WERI-Rb-1 (cell line): ENCODE data around the gene P4HB.

Experiments used
- DNase-seq: peaks from one replicate; pipeline ENCODE4 v3.0.0-alpha.2; 2020
- H3K27ac ChIP-seq: fragments of 250-450 bp; sonication (Bioruptor Pico); 2 replicates; pipeline ENCODE4 v1.5.1; 2020; ENCODE audit warnings: mild to moderate bottlenecking, moderate library complexity
- H3K27me3 ChIP-seq: fragments of 250-450 bp; sonication (Bioruptor Pico); 2 replicates; pipeline ENCODE4 v1.5.1; 2021; ENCODE audit warnings: mild to moderate bottlenecking, low read depth, moderate library complexity; ENCODE audit not compliant: insufficient read depth, severe bottlenecking
- H3K36me3 ChIP-seq: fragments of 250-450 bp; sonication (Bioruptor Pico); 2 replicates; pipeline ENCODE4 v1.5.1; 2020; ENCODE audit warnings: mild to moderate bottlenecking, moderate library complexity
- H3K4me3 ChIP-seq: 2 replicates; pipeline ENCODE4 v1.5.1; 2011; ENCODE audit warnings: low read depth, mild to moderate bottlenecking, control low read depth, low read length
- H3K9me3 ChIP-seq: fragments of 250-450 bp; sonication (Bioruptor Pico); 2 replicates; pipeline ENCODE4 v1.5.1; 2021; ENCODE audit warnings: mild to moderate bottlenecking, moderate library complexity; ENCODE audit not compliant: severe bottlenecking
- CTCF ChIP-seq: IDR thresholded peaks from 2 replicates; pipeline ENCODE4 v1.5.1; 2011; ENCODE audit warnings: low read depth, mild to moderate bottlenecking, control low read depth, inconsistent platforms, low read length

Gene P4HB

GRCh38 chr17:81828656-81829055, 31.7 kb downstream of the P4HB start:
- no peaks in the 10 kb centered on the region for H3K9me3 ChIP-seq
- no peak overlapping the region for H3K27ac ChIP-seq
- H3K36me3 ChIP-seq: peaks cover 19% of the 10 kb centered on the region
- no peaks in the 10 kb centered on the region for H3K27me3 ChIP-seq
- H3K4me3 ChIP-seq: no peak overlapping the region
- TF ChIP-seq CTCF: no peak
- DNase-seq: no peak

- TF ChIP-seq CTCF: peak; percentile 75
- Histone ChIP-seq H3K4me3 (no peak overlapping the region), H3K36me3 (peaks cover 23% of the 10 kb centered on the region), H3K27ac (no peak overlapping the region), H3K9me3 (no peaks in the 10 kb centered on the region), H3K27me3 (no peaks in the 10 kb centered on the region)
- DNase-seq: peak; percentile 56
Measured at GRCh38 chr17:81825841-81826466, 34.4 kb downstream of the P4HB start.

- H3K27ac ChIP-seq: no peak overlapping the region; the same call in 1 of the 2 replicates
- H3K4me3 ChIP-seq: no peak overlapping the region
- H3K36me3 ChIP-seq: peaks cover 18% of the 10 kb centered on the region
- H3K27me3 ChIP-seq: no peaks in the 10 kb centered on the region
- TF ChIP-seq CTCF: no peak
- H3K9me3 ChIP-seq: no peaks in the 10 kb centered on the region
- DNase-seq: no peak
Measured at GRCh38 chr17:81824595-81824994, 35.7 kb downstream of the P4HB start.

- peaks cover 18% of the 10 kb centered on the region for H3K36me3 ChIP-seq
- peak overlapping the region; percentile 40 for H3K27ac ChIP-seq
- TF ChIP-seq CTCF: no peak
- no peak overlapping the region for H3K4me3 ChIP-seq
- H3K9me3 ChIP-seq: no peaks in the 10 kb centered on the region
- peak; percentile 68 for DNase-seq
- H3K27me3 ChIP-seq: no peaks in the 10 kb centered on the region
Measured at GRCh38 chr17:81823820-81824550, 36.4 kb downstream of the P4HB start.

GRCh38 chr17:81822996-81823819, 37.1 kb downstream of the P4HB start:
- Histone ChIP-seq H3K36me3 (peaks cover 18% of the 10 kb centered on the region), H3K9me3 (no peaks in the 10 kb centered on the region), H3K27ac (peak overlapping the region; percentile 40; the same call in 1 of the 2 replicates), H3K27me3 (no peaks in the 10 kb centered on the region), H3K4me3 (no peak overlapping the region)
- DNase-seq: no peak
- no peak for TF ChIP-seq CTCF
